Measurements from ENCODE around the gene SAA2. TPM values are rescaled to one million over a fixed set of nuclear protein-coding genes. Genes with fewer than 3 reads are reported as not detected.

SAA2 gene
- total RNA-seq = not detected

GRCh38 chr11:18248561-18248960 is at the start of gene SAA2:
Gene SAA2 (minus strand): TSS chr11:18248668. CDS start chr11:18248011, 657 bp downstream.

GRCh38 chr11:18265949-18266348 is 17.5 kb upstream of the SAA2 start, which contains the start of gene SAA1:
Gene SAA1 (plus strand): TSS chr11:18266264. CDS start chr11:18266888, 624 bp downstream.

GRCh38 chr11:18236664-18237356 is 11.7 kb downstream of the SAA2 start, which contains the start of gene SAA4:
Gene SAA4 (minus strand): TSS chr11:18236802. CDS start chr11:18235926, 876 bp downstream.

Small RNAs within 50 kb of the gene (small RNA-seq; reads per million reads assigned to genes)
- gene RNA5SP333 (ENCODE audit: low replicate concordance) (not detected), gene RNA5SP334 (ENCODE audit: low replicate concordance) (not detected)

Other genes with a start within 250 kb of the SAA2 start
- 57.6 TPM for gene SERGEF, start 235.6 kb downstream of the SAA2 start, total RNA-seq
- 0.94 TPM for gene TPH1, start 202.4 kb downstream of the SAA2 start, total RNA-seq
- gene SAAL1, start 142.6 kb downstream of the SAA2 start, total RNA-seq = 52.3 TPM
- gene MRGPRX3, start 116.1 kb downstream of the SAA2 start, total RNA-seq = not detected
- gene MRGPRX4, start 75.8 kb downstream of the SAA2 start, total RNA-seq = not detected
- not detected for gene SAA4, start 11.9 kb downstream of the SAA2 start, total RNA-seq
- not detected for gene SAA1, start 17.6 kb upstream of the SAA2 start, total RNA-seq
- 86.7 TPM for gene HPS5, start 73.5 kb upstream of the SAA2 start, total RNA-seq
- gene GTF2H1, start 73.9 kb upstream of the SAA2 start, total RNA-seq = 138 TPM
- 99.2 TPM for gene LDHA, start 145.9 kb upstream of the SAA2 start, total RNA-seq
- not detected for gene LDHC, start 163.7 kb upstream of the SAA2 start, total RNA-seq
- 0.94 TPM for gene LDHAL6A, start 207.2 kb upstream of the SAA2 start, total RNA-seq